HG02870 (cell line): Measurements from ENCODE around the gene IL12RB2.
"Not testable (repeated sequence)": the region's sequence is repeated elsewhere in the genome, so short reads cannot be mapped to it uniquely, and the experiment has no call there.

Source experiments
- ATAC-seq: cut with Tn5 transposase; IDR thresholded peaks from one replicate; pipeline ENCODE4 v1.9.1; 2021; ENCODE audit warnings: mild to moderate bottlenecking, moderate library complexity; ENCODE audit not compliant: unreplicated experiment

The IL12RB2 gene

DNA sequence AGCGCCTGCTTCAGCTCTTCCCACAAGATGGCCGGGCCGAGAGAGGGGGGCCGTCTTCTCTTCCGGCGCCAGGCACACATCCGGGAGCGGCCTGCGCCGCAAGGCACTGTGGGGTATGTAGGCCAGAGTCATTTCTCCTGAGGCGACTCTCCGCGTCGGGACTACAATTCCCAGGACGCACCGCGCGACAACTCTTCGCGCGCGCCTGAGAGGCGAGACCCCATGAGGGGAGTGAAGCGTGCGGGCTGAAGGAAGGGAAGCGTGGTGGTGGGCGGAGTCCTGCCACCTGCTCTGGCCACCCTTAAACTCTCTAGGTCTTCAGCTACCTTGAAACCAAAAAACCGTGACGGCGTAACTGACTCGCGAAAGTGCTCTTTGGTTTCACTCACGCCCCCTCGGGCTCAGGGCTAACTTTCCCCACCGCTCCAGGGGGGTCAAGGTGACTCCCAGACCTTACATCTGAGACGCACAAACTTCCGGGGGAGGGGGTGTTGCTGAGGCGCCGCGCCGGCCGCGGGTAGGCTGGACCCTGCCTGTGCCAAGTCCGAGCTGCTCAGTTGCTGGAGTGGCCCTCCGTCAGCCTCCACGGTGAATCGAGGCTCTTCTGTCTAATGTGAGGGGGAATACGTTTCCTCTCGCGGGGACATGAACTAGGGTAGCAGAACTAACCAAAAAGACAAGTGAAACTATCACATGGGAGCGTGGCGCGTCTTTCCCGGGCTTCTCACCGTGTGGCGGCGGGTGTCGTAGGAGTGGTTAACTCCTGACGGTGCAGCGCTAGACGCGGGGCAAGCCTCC lies 122.9 kb downstream of the IL12RB2 start, which contains the start of gene SERBP1:
Gene SERBP1 (minus strand): TSS at position 45 of the 798 bp plus-strand sequence. CDS start 102 bp downstream, outside the sequence.
- ATAC-seq, result peak; percentile 85

DNA sequence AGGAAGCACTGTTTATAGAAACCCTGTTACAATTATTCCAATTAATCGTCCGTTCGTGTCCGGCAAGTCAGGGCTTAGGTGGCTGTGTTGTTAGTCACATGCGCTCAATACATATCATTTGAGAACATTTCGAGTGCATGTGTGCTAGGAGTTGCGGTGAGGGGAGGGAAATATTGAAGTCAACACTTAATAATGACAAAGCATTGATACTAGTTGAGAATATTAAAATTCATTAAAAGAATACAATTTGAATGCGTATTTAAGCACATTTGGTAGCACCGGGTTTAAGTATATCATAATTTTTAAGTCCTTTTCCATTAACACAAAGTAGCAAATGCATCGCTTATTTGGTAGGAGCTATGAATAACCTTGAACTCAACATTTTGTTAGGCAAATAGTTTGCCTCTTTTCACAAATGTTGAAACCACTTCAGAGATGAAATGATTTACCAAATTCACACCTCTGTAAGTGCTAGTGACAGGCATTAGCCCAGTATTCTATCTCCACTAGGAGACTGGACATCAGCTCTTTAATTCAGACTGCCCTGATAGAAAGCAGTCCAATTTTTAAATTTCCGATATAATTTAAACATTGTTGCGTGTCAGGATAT lies 123.6 kb downstream of the IL12RB2 start:
- ATAC-seq, result no peak

DNA sequence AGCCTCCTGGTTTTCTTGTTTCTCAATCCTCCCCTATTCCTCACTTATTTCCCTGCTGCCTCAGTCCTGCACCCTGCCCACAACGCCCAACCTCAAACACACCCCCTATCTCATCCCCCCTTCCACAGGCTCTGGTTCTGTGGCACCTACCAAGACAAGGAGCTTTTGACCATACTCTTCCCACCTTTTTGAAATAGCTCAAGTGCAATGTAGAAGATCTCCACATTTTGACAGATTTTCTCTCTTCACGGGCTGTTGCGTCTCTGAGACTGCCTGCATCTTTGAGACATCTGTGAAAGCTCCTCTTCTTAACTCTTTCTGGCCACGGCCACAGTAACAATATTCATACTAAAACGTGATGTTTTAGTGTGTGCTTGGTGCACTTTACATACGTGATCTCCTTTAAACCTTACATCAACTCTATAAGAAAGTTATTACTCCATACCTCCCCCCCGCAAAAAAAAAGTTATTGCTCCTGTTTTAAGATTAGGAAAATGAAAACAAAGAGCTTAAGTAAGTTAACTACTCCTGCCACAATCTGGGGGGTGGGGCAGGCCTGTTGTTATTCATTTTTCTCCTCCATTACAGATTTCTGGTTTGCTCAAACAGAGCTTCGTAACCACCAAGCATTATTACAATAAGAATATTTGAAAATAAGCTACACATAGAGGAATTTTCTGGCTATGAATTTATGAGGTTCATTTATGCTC lies 124.4 kb downstream of the IL12RB2 start:
- no peak for ATAC-seq

DNA sequence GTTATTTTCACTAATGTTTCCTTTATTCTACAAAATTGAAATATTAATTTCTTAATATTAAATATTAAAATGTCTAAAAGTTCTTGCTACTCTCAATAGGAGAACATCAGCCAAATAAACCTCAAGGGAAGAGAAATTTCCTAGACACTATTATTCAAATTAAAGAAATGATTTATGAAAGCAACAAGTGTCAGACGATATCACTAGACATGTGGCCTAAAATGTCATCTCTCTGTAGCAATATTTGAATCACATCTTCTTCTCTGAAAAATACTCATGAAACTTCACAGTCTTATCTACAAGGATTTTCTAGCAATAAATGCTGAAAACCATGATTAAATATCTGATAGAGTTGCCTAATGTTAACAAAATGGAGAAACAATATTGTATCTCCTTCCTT lies 125.1 kb downstream of the IL12RB2 start:
- ATAC-seq, result no peak

DNA sequence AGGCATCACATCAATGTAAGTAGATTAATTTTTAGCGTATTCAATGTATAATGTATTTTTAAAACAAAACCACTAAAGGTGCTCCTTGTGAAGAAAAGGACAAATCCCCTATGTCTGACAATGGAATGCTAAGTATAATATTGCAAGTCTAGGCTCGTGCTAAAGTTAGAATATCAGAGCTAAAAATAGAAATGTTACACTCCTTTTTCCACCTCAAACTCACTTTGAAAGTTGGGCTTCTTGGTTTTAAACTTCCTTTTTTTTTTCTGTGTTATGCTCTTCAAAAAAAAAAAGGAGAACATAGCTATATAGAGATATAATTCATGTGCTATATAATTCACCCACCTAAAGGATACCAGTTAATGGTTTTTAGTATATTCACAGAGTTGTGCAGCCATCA lies 126.2 kb downstream of the IL12RB2 start:
- no peak for ATAC-seq

DNA sequence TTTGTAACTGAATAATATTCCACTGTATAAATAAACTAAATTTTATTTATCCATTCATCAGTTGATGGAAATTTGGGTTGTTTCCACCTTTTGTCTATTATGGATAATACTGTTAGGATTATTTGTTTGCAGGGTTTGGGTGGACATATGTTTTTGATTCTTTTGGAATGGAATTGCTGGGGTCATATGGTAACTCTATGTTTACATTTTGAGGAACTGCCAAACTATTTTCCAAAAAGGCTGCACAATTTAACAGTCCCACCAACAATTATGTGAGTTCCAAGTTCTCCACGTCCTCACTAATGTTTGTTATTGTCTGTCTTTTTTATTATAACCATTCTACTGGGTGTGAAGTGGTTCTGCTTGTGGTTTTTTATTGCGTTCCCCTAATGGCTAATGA lies 126.8 kb downstream of the IL12RB2 start:
- ATAC-seq, result no peak

DNA sequence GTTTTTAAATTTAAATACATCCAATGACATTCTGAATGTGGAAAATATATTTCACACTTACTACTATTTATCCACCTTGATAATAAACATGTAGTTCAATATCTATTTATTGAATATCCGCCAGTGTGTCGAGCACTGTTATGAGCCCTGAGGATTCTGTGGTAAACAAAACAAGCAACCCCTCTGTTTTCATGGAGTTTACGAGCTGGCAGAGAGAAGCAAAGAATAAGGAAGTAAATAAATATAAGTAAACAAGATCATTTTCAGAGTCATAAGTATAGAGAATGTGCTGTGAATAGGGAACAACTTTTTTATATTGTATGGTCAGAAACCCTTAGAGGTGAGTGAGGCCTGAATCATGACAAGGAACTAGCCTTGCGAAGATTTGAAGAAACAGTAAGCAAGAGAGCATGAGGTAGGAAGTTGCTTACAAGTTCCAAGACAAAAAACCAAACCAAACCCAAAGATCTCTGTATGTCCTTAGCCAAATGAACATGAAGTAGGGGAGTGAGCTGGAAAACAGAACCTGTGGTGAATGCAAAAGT lies 128.9 kb downstream of the IL12RB2 start:
- ATAC-seq, result no peak

DNA sequence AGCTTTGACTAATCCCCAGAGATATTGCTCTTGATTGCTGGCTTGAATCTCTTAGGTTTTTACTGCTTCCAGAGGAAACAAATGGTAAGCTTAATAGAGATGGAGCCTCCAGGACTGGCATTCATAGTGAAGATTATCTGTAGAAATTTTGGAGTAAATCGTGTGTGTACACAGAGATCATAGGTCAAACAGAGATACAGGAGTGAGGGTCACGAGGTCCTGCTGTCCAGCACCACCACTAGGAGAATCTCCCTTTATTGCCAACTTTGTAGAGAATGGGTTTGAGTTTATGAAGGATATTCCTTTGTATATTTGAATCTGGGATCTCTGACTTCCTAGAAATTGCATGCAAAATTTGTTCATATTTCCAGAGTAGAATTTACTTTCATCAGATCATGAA lies 130.3 kb downstream of the IL12RB2 start:
- no peak for ATAC-seq

DNA sequence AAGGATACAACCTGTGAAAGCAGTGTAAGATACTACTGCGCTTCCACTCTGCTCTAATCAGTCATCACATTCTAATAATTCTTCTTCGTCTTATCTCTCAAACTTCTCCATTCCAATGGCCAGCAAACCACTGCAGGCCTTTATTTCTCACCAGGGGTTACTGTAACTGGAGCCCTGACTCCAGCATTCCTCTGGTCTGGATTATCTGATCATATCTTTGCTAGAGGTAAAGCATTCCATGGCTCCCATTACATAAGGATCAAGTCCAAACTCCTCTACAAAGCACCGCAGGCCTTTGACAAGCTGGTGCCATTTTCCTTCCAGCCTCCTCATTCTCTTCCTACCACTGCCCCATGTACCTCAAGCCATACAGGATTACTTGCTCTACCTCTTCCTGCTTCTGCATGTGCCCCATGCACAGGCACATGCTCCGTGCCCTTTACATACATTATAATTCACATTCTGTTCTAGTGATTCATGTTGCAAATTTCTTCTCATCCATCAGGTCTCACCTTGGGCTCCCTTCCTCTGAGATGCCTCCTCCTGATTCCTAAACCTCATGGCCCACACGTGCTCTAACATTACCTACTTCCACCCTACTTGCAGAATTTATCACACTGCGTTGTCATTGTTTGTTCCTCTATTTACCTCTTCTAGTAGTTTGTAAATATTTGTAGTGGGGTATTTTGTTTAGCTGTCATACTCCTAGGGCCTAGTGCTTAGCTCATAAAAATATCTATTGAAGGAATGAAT lies 131.8 kb downstream of the IL12RB2 start:
- ATAC-seq, result no peak

DNA sequence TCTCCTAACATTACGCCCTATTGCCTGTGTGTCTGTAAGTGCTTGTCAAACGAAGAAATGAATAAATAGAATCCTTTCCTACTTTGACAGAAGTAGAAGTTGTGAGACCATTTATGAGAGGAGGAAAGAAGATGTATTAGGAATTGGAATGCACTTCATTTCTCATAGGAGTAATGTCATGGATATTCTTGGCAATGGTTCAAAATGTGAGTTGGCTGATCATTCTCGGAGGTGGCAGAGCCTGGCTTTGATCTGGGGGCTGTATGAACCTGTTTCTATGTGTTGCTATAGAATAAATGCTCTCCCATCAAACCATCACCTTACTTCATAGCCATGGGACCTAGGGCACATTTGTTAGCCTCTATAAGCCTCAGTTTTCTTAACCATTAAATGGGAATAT lies 132.7 kb downstream of the IL12RB2 start:
- no peak for ATAC-seq

DNA sequence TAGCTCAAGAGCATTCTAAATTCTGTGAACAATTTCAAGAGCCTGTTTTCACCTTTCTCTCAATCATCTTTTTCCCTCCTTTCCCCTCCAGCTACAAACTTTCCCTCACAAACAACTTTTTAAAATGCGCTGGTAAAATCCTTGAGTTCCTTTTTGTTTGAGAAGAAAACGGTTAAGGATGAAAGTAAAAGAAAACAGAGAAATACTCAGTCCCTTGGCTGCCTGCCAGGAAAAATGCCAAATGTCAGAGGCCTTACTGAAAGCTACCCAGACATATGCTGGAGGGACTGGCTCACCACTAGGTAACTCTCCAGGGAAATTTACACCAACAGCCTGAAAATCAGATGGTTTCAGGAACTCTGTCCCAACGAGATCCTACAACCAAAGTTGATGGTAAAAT lies 133.5 kb downstream of the IL12RB2 start:
- peak; percentile 48 for ATAC-seq

DNA sequence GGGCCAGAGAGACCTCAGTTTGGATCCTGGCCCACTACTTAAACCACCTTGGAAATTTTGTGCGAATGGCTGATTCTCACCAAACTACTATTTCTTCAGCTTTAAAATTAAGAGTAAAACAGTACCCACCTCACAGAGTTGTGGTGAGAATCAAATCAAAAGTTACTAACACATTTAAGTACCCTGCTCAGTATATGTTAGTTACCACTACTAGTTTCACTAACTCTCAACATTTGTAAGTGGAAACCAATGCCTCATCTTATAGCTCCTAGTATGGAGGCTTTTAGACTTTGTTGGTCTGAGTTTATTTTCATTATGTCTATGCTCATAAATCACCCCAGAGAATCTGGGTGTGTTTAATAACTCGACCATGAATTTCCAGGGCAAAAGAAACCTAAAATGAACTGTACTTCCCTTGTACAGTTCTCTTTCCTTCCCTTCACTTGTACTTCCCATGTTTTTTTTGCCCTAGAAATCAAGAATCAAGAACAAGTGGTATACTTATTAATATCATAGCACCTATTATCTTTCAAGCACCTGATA lies 134.1 kb downstream of the IL12RB2 start:
- ATAC-seq, result peak; percentile 69

DNA sequence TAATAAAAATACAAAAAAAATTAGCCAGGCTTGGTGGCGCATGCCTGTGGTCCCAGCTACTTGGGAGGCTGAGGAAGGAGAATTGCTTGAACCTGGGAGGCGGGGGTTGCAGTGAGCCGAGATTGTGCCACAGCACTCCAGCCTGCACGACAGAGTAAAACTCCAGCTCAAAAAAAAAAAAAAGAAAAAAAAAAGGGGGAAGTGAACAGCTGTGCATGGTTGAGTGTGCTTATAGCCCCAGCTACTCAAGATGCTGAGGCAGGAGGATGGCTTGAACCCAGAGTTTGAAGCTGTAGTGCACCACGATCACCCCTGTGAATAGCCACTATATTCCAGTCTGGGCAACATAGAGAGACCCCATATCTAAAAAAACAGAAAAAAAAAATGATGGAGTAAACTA lies 138.3 kb downstream of the IL12RB2 start:
- not testable (repeated sequence) for ATAC-seq
